HEK293 (cell line): Measurements from ENCODE around the gene LLCFC1.

Experiments used
- CTCF ChIA-PET: fragments of 350-600 bp; formaldehyde crosslinking; extraction: SDS; loops from one replicate; lab custom pipeline; 2021; ENCODE audit warnings: antibody characterized with exemption; lab: Yijun Ruan, JAX
- POLR2A ChIA-PET: fragments of 300-600 bp; formaldehyde crosslinking; extraction: SDS; loops from one replicate; lab custom pipeline; 2020; ENCODE audit warnings: antibody characterized with exemption, inconsistent platforms; lab: Yijun Ruan, JAX
- H3K27ac ChIP-seq: fragments of 200-500 bp; sonication (Bioruptor generic); 2 replicates; pipeline ENCODE4 v1.5.1; 2014; ENCODE audit warnings: low read depth, low read length, control low read depth, inconsistent platforms; ENCODE audit errors: extremely low read depth
- H3K36me3 ChIP-seq, 2 experiments: fragments of 200-500 bp in 1 of 2; sonication (Bioruptor generic) in 1 of 2; 1 replicate in 1 of 2; 2 replicates in 1 of 2; pipeline ENCODE4 v1.5.1; 2014 to 2017; ENCODE audit warnings: inconsistent platforms in 2 of 2, low read length in 2 of 2; ENCODE audit not compliant: control insufficient read depth in 2 of 2, insufficient read depth in 1 of 2
- H3K4me1 ChIP-seq: fragments of 200-500 bp; sonication (Bioruptor generic); 2 replicates; pipeline ENCODE4 v1.5.1; 2014; ENCODE audit warnings: mild to moderate bottlenecking, low read length, inconsistent platforms; ENCODE audit not compliant: control insufficient read depth, insufficient read depth
- H3K4me3 ChIP-seq: 2 replicates; pipeline ENCODE4 v1.5.1; 2011; ENCODE audit warnings: low read depth, mild to moderate bottlenecking, control low read depth, low read length, moderate library complexity
- H3K9me3 ChIP-seq: fragments of 200-500 bp; sonication (Bioruptor generic); 2 replicates; pipeline ENCODE4 v1.5.1; 2014; ENCODE audit warnings: low read depth, low read length, inconsistent platforms; ENCODE audit not compliant: control insufficient read depth, insufficient read depth
- KLF17 ChIP-seq: fragments of 450-650 bp; formaldehyde crosslinking; IDR thresholded peaks from 2 replicates; pipeline ENCODE4 v1.5.1; 2016; ENCODE audit warnings: missing biosample characterization, missing genetic modification characterization
- PRDM1 ChIP-seq: fragments of 450-650 bp; formaldehyde crosslinking; IDR thresholded peaks from 2 replicates; pipeline ENCODE4; 2016; ENCODE audit warnings: missing biosample characterization, missing genetic modification characterization
- REPIN1 ChIP-seq: fragments of 450-650 bp; formaldehyde crosslinking; IDR thresholded peaks from 2 replicates; pipeline ENCODE4 v1.5.1; 2017; ENCODE audit warnings: missing biosample characterization, missing genetic modification characterization, low read depth
- WT1 ChIP-seq: fragments of 450-650 bp; formaldehyde crosslinking; IDR thresholded peaks from 2 replicates; pipeline ENCODE4 v1.5.1; 2016; ENCODE audit warnings: missing biosample characterization, missing genetic modification characterization
- ZBTB10 ChIP-seq: fragments of 450-650 bp; formaldehyde crosslinking; IDR thresholded peaks from 2 replicates; pipeline ENCODE4 v1.5.1; 2016; ENCODE audit warnings: missing biosample characterization, missing genetic modification characterization
- ZBTB17 ChIP-seq: fragments of 450-650 bp; formaldehyde crosslinking; IDR thresholded peaks from 2 replicates; pipeline ENCODE4 v1.5.1; 2016; ENCODE audit warnings: missing biosample characterization, missing genetic modification characterization
- ZBTB26 ChIP-seq: fragments of 450-650 bp; formaldehyde crosslinking; optimal IDR thresholded peaks from 2 replicates; pipeline ENCODE3; 2016; ENCODE audit warnings: missing biosample characterization, mild to moderate bottlenecking, missing genetic modification characterization
- ZBTB44 ChIP-seq: fragments of 450-650 bp; IDR thresholded peaks from 2 replicates; pipeline ENCODE4 v1.5.1; 2018; ENCODE audit warnings: missing biosample characterization, mild to moderate bottlenecking, missing genetic modification characterization
- ZNF140 ChIP-seq: fragments of 450-650 bp; formaldehyde crosslinking; IDR thresholded peaks from 2 replicates; pipeline ENCODE4 v1.5.1; 2016; ENCODE audit warnings: missing biosample characterization, missing genetic modification characterization
- ZNF157 ChIP-seq: fragments of 450-650 bp; formaldehyde crosslinking; IDR thresholded peaks from 2 replicates; pipeline ENCODE4 v1.5.1; 2016; ENCODE audit warnings: missing biosample characterization, missing genetic modification characterization
- ZNF211 ChIP-seq: fragments of 450-650 bp; formaldehyde crosslinking; IDR thresholded peaks from 2 replicates; pipeline ENCODE4 v1.5.1; 2016; ENCODE audit warnings: low read depth, missing biosample characterization, missing genetic modification characterization
- ZNF324 ChIP-seq: fragments of 450-650 bp; formaldehyde crosslinking; IDR thresholded peaks from 2 replicates; pipeline ENCODE4 v1.5.1; 2016; ENCODE audit warnings: missing biosample characterization, missing genetic modification characterization
- ZNF350 ChIP-seq: fragments of 450-650 bp; formaldehyde crosslinking; IDR thresholded peaks from 2 replicates; pipeline ENCODE4 v1.5.0; 2017; ENCODE audit warnings: missing biosample characterization, mild to moderate bottlenecking, missing genetic modification characterization
- ZNF473 ChIP-seq: fragments of 450-650 bp; formaldehyde crosslinking; IDR thresholded peaks from 2 replicates; pipeline ENCODE4 v1.5.1; 2017; ENCODE audit warnings: missing biosample characterization, missing genetic modification characterization
- ZNF501 ChIP-seq: fragments of 450-650 bp; formaldehyde crosslinking; IDR thresholded peaks from 2 replicates; pipeline ENCODE4 v1.5.1; 2016; ENCODE audit warnings: missing biosample characterization, missing genetic modification characterization
- ZNF660 ChIP-seq: fragments of 450-650 bp; IDR thresholded peaks from 2 replicates; pipeline ENCODE4 v1.5.1; 2018; ENCODE audit warnings: missing biosample characterization, mild to moderate bottlenecking, missing genetic modification characterization
- ZNF692 ChIP-seq: fragments of 450-650 bp; formaldehyde crosslinking; IDR thresholded peaks from 2 replicates; pipeline ENCODE4 v1.5.1; 2016; ENCODE audit warnings: missing biosample characterization, missing genetic modification characterization
- ZNF777 ChIP-seq: fragments of 450-650 bp; formaldehyde crosslinking; IDR thresholded peaks from 2 replicates; pipeline ENCODE4 v1.5.1; 2017; ENCODE audit warnings: missing biosample characterization, missing genetic modification characterization, borderline replicate concordance
- ZSCAN16 ChIP-seq: fragments of 450-650 bp; formaldehyde crosslinking; IDR thresholded peaks from 2 replicates; pipeline ENCODE4 v1.5.1; 2016; ENCODE audit warnings: missing biosample characterization, missing genetic modification characterization

The LLCFC1 gene

GRCh38 chr7:142933092-142933475 lies 6.2 kb upstream of the LLCFC1 start (continued):
- TF ChIP-seq ZNF692 (tag by site-specific recombination): no peak
- no peak for TF ChIP-seq ZNF501 (tag by site-specific recombination)
- TF ChIP-seq ZSCAN16: no peak
- no peak for TF ChIP-seq ZNF140 (tag by site-specific recombination)
- no peak for TF ChIP-seq ZNF473 (tag by site-specific recombination)
- no peak for TF ChIP-seq ZNF157 (tag by site-specific recombination)
- TF ChIP-seq WT1: no peak
- no peak for TF ChIP-seq ZBTB44 (tag by site-specific recombination)
- TF ChIP-seq ZNF777: no peak
- no peak for TF ChIP-seq KLF17
- TF ChIP-seq ZNF211: no peak
- no peak for TF ChIP-seq ZBTB26 (tag by site-specific recombination)

GRCh38 chr7:142933624-142934023 lies 5.7 kb upstream of the LLCFC1 start, which contains the start of gene TRPV5:
Gene TRPV5 (minus strand): TSS chr7:142933746. CDS start chr7:142933459, 287 bp downstream.
- no peak within 1 kb of the TSS for H3K27ac ChIP-seq
- H3K9me3 ChIP-seq: no peaks in the 10 kb centered on the region
- ChIA-PET POLR2A (no interaction called here), CTCF (interaction anchor here (0.6 to 1.3 kb wide), 5 partner anchors 9 to 494 kb away, joined by 3 to 5 read pairs (median 3); no protein-coding TSS in a partner anchor)
- no peak within 1 kb of the TSS for H3K4me3 ChIP-seq
- no peaks in the 10 kb centered on the region for H3K4me1 ChIP-seq
- H3K36me3 ChIP-seq: no peaks in the 10 kb centered on the region
- TF ChIP-seq ZNF350 (tag by site-specific recombination) (no peak), ZBTB17 (tag by site-specific recombination) (no peak), ZNF660 (no peak), ZBTB10 (tag by site-specific recombination) (no peak), PRDM1 (tag by site-specific recombination) (no peak), ZNF157 (tag by site-specific recombination) (no peak), REPIN1 (tag by site-specific recombination) (no peak), ZNF324 (tag by site-specific recombination) (no peak)
